HCT116 (cell line): ENCODE data around the gene CYSTM1. TPM values are rescaled to one million over a fixed set of nuclear protein-coding genes. Genes with fewer than 3 reads are reported as not detected.

ENCODE experiments used
- ATAC-seq: fragments of 200-7000 bp; cut with Tn5 transposase; 2 replicates; pipeline ENCODE4 v1.9.1; 2020; ENCODE audit warnings: mild to moderate bottlenecking, moderate library complexity
- BruUV-seq: library from RNA; stranded (reverse); fragments of 400-500 nt; replicated peaks from 2 replicates; lab custom pipeline; 2021; lab: Mats Ljungman, UMichigan
- CTCF ChIA-PET: fragments of 300-600 bp; sonication (Branson Sonifier 250); formaldehyde crosslinking; loops from one replicate; lab custom pipeline; 2021; ENCODE audit warnings: antibody characterized with exemption; lab: Charles Lee
- POLR2A ChIA-PET: fragments of 300-600, 350-600 bp; sonication (Branson Sonifier 250); formaldehyde crosslinking; loops from one replicate; lab custom pipeline; 2021; ENCODE audit warnings: antibody characterized with exemption; lab: Charles Lee
- RAD21 ChIA-PET, 2 experiments: fragments of 300-600 bp; sonication (Branson Sonifier 250); formaldehyde crosslinking; loops; one replicate each; lab custom pipeline; 2023; ENCODE audit warnings: low total read pairs in 2 of 2; ENCODE audit not compliant: uncharacterized antibody in 2 of 2, unreplicated experiment in 2 of 2, low non-redundant PET in 1 of 2; lab: Charles Lee
- DNase-seq: peaks from one replicate; pipeline ENCODE4 v3.0.0-alpha.2; 2010; ENCODE audit warnings: low read depth, low spot score
- H2AFZ ChIP-seq: fragments of 200-600 bp; shearing (Covaris generic), sonication (generic); 2 replicates; pipeline ENCODE4 v1.6.1; 2017; ENCODE audit warnings: low read depth, mixed run types, mixed read lengths, antibody characterized with exemption, low read length; ENCODE audit not compliant: poor library complexity, severe bottlenecking
- H3K27ac ChIP-seq: 2 replicates; pipeline ENCODE4 v1.5.1; 2012; ENCODE audit warnings: low read depth, low read length
- H3K27me3 ChIP-seq: fragments of 200-600 bp; sonication (generic); 2 replicates; pipeline ENCODE4 v1.6.1; 2016; ENCODE audit warnings: mixed run types, low read length, mixed read lengths; ENCODE audit not compliant: insufficient read depth
- H3K36me3 ChIP-seq, 2 experiments: fragments of 200-500 bp in 1 of 2; fragments of 200-600 bp in 1 of 2; sonication (Bioruptor generic) in 1 of 2; sonication (generic) in 1 of 2; 2 replicates each; pipeline versions ENCODE4 v1.5.1 to v1.6.1; 2014 to 2016; ENCODE audit warnings: low read length in 2 of 2, inconsistent platforms in 1 of 2, mixed read lengths in 1 of 2, mixed run types in 1 of 2; ENCODE audit not compliant: insufficient read depth in 2 of 2, control insufficient read depth in 1 of 2
- H3K4me1 ChIP-seq, 2 experiments: fragments of 200-600 bp in 1 of 2; sonication (generic) in 1 of 2; 2 replicates each; pipeline versions ENCODE4 v1.5.1 to v1.6.1; 2012 to 2017; ENCODE audit warnings: low read length in 2 of 2, inconsistent platforms in 1 of 2, mild to moderate bottlenecking in 1 of 2, mixed read lengths in 1 of 2, mixed run types in 1 of 2, moderate library complexity in 1 of 2; ENCODE audit not compliant: insufficient read depth in 2 of 2, control insufficient read depth in 1 of 2
- H3K4me2 ChIP-seq: fragments of 200-600 bp; sonication (generic); 2 replicates; pipeline ENCODE4 v1.6.1; 2017; ENCODE audit warnings: mixed run types, low read length, mixed read lengths
- H3K4me3 ChIP-seq, 2 experiments: fragments of 200-600 bp in 1 of 2; sonication (generic) in 1 of 2; replicated peaks in 1 of 2; 2 replicates each; pipeline ENCODE4 v1.5.1; 2011 to 2016; ENCODE audit warnings: low read length in 2 of 2, control low read depth in 1 of 2, low read depth in 1 of 2, mild to moderate bottlenecking in 1 of 2, mixed read lengths in 1 of 2, mixed run types in 1 of 2
- H3K79me2 ChIP-seq: fragments of 200-600 bp; sonication (generic); 2 replicates; pipeline ENCODE4 v1.6.1; 2017; ENCODE audit warnings: mild to moderate bottlenecking, mixed run types, low read length, moderate library complexity, mixed read lengths; ENCODE audit not compliant: insufficient read depth
- H3K9ac ChIP-seq: fragments of 200-600 bp; sonication (generic); 2 replicates; pipeline ENCODE4 v1.6.1; 2016; ENCODE audit warnings: low read length, mixed read lengths
- H3K9me2 ChIP-seq: fragments of 200-600 bp; sonication (generic), shearing (Covaris generic); 2 replicates; pipeline ENCODE4 v1.6.1; 2017; ENCODE audit warnings: mixed run types, mild to moderate bottlenecking, moderate library complexity; ENCODE audit not compliant: insufficient read depth
- H3K9me3 ChIP-seq, 2 experiments: fragments of 200-500 bp in 1 of 2; fragments of 200-600 bp in 1 of 2; sonication (Bioruptor generic) in 1 of 2; sonication (generic) in 1 of 2; 2 replicates each; pipeline ENCODE4 v1.6.1; 2014 to 2017; ENCODE audit warnings: low read length in 2 of 2, mixed read lengths in 2 of 2, inconsistent platforms in 1 of 2, low read depth in 1 of 2, mild to moderate bottlenecking in 1 of 2, mixed run types in 1 of 2, moderate library complexity in 1 of 2; ENCODE audit not compliant: control insufficient read depth in 1 of 2, insufficient read depth in 1 of 2
- H4K20me1 ChIP-seq: fragments of 200-600 bp; sonication (generic), shearing (Covaris generic); 2 replicates; pipeline ENCODE4 v1.6.1; 2017; ENCODE audit warnings: mixed run types, mild to moderate bottlenecking, moderate library complexity; ENCODE audit not compliant: insufficient read depth
- CBX3 ChIP-seq: IDR thresholded peaks from 2 replicates; pipeline ENCODE4 v1.6.1; 2012; ENCODE audit warnings: low read depth
- CEBPB ChIP-seq: IDR thresholded peaks from 2 replicates; pipeline ENCODE4 v1.6.1; 2012; ENCODE audit warnings: low read depth
- ELF1 ChIP-seq: IDR thresholded peaks from 2 replicates; pipeline ENCODE4 v1.6.1; 2012; ENCODE audit warnings: low read depth, borderline replicate concordance
- EZH2 ChIP-seq: fragments of 200-600 bp; sonication (generic); IDR thresholded peaks from 2 replicates; pipeline ENCODE4 v1.6.1; 2017; ENCODE audit warnings: antibody characterized with exemption, mixed run types
- EZH2phosphoT487 ChIP-seq: fragments of 200-600 bp; IDR thresholded peaks from 2 replicates; pipeline ENCODE4 v1.6.1; 2018; ENCODE audit warnings: antibody characterized with exemption, borderline replicate concordance
- FOSL1 ChIP-seq: IDR thresholded peaks from 2 replicates; pipeline ENCODE4 v1.6.1; 2012; ENCODE audit warnings: low read depth
- JUND ChIP-seq: IDR thresholded peaks from 2 replicates; pipeline ENCODE4 v1.6.1; 2012
- POLR2A ChIP-seq: IDR thresholded peaks from 2 replicates; pipeline ENCODE4 v1.7.0; 2011; ENCODE audit warnings: borderline replicate concordance; ENCODE audit not compliant: insufficient read depth, insufficient read length; ENCODE audit errors: extremely low read depth
- SP1 ChIP-seq: IDR thresholded peaks from 2 replicates; pipeline ENCODE4 v1.6.1; 2012; ENCODE audit warnings: low read depth
- SRF ChIP-seq: IDR thresholded peaks from 2 replicates; pipeline ENCODE4 v1.6.1; 2012; ENCODE audit warnings: low read depth
- YY1 ChIP-seq: IDR thresholded peaks from 2 replicates; pipeline ENCODE4 v1.6.1; 2011; ENCODE audit warnings: low read length, low read depth, moderate library complexity, mild to moderate bottlenecking; ENCODE audit not compliant: insufficient replicate concordance; ENCODE audit errors: extremely low read depth
- ZBTB33 ChIP-seq: IDR thresholded peaks from 2 replicates; pipeline ENCODE4 v1.6.1; 2011; ENCODE audit warnings: mild to moderate bottlenecking, low read length, moderate library complexity; ENCODE audit not compliant: insufficient replicate concordance; ENCODE audit errors: extremely low read depth
- ZFX ChIP-seq: fragments of 450-650 bp; IDR thresholded peaks from 2 replicates; pipeline ENCODE4 v1.6.1; 2017
- ZNF274 ChIP-seq: fragments of 200-500 bp; sonication (Bioruptor generic); IDR thresholded peaks from 2 replicates; pipeline ENCODE4 v1.6.1; 2014; ENCODE audit warnings: mild to moderate bottlenecking, low read depth, low read length, inconsistent platforms
- intact Hi-C: fragments of 100-400 bp; cut with micrococcal nuclease; formaldehyde crosslinking; loops from 2 replicates; pipeline ENCODE4 v1.10.0; 2022
- total RNA-seq: library from RNA; stranded (reverse); gene quantifications from one replicate; pipeline ENCODE4 v1.2.1, GENCODE V29; 2021; ENCODE audit not compliant: unreplicated experiment
- TF ChIP-seq, protein P1 (sequence below): IDR thresholded peaks from 2 replicates; pipeline ENCODE4 v1.6.1; 2012
- TF ChIP-seq, protein P2 (sequence below), 3 experiments: fragments of 200-600 bp in 1 of 3; sonication (generic) in 1 of 3; IDR thresholded peaks in 2 of 3; conservative IDR thresholded peaks in 1 of 3; 2 replicates each; pipeline ENCODE4 v1.5.1; 2012 to 2017; ENCODE audit warnings: low read depth in 2 of 3, low read length in 2 of 3, antibody characterized with exemption in 1 of 3, borderline replicate concordance in 1 of 3, control low read depth in 1 of 3, mild to moderate bottlenecking in 1 of 3, mixed read lengths in 1 of 3, mixed run types in 1 of 3, moderate library complexity in 1 of 3; ENCODE audit not compliant: insufficient read depth in 1 of 3
- TF ChIP-seq, protein P3 (sequence below): IDR thresholded peaks from 2 replicates; pipeline ENCODE4 v1.6.1; 2012; ENCODE audit warnings: low read depth

The CYSTM1 gene
- total RNA-seq, 1 experiment from 2014 or later: 56.0 TPM

DNA sequence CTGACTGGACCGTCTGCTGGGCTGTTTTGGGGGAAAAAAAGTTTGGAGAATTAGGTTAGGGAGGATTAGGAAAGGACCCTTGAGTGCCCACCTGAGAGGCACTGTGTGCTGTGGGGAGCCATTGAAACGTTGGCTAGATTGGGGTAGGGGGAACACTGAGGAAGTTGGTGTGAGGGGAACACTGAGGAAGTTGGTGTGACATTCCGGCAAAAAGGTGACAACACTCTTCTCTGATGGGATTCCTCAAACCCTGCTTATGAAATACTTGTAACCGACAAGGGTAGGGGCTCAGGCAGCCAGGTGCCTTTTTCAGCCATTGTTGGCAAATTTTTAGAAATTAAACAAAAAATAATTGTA is 1.0 kb downstream of the CYSTM1 start:
- no peak for ATAC-seq
- intact Hi-C loops: loop anchor here (5.0 kb wide), 1 partner anchor 1441 kb away; the partner anchor contains the start of gene DIAPH1
- Histone ChIP-seq H3K27me3 (no peaks in the 10 kb centered on the region), H3K27ac (peak overlapping the region; percentile 93), H3K4me3 (peak overlapping the region; percentile 88 to 95), H3K79me2 (peaks cover 39% of the 10 kb centered on the region), H2AFZ (no peak overlapping the region), H4K20me1 (no peaks in the 10 kb centered on the region), H3K36me3 (no peaks in the 10 kb centered on the region), H3K9ac (peak overlapping the region; percentile 94), H3K4me2 (peak overlapping the region; percentile 95), H3K9me3 (no peaks in the 10 kb centered on the region), H3K4me1 (peaks cover 15 to 37% of the 10 kb centered on the region in 2 experiments)
- no TSS peak for BruUV-seq
- CTCF ChIA-PET: no interaction called here
- RAD21 ChIA-PET: no interaction called here
- DNase-seq: no peak
- TF ChIP-seq EZH2phosphoT487 (no peak), SP1 (no peak), JUND (no peak), ELF1 (no peak), EZH2 (no peak), POLR2A (no peak), ZNF274 (no peak), CEBPB (no peak), CBX3 (no peak), ZBTB33 (no peak), ZFX (no peak), FOSL1 (no peak), YY1 (no peak), SRF (no peak)
- TF ChIP-seq, protein P1, sequence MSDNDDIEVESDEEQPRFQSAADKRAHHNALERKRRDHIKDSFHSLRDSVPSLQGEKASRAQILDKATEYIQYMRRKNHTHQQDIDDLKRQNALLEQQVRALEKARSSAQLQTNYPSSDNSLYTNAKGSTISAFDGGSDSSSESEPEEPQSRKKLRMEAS: no peak
- TF ChIP-seq, protein P2, sequence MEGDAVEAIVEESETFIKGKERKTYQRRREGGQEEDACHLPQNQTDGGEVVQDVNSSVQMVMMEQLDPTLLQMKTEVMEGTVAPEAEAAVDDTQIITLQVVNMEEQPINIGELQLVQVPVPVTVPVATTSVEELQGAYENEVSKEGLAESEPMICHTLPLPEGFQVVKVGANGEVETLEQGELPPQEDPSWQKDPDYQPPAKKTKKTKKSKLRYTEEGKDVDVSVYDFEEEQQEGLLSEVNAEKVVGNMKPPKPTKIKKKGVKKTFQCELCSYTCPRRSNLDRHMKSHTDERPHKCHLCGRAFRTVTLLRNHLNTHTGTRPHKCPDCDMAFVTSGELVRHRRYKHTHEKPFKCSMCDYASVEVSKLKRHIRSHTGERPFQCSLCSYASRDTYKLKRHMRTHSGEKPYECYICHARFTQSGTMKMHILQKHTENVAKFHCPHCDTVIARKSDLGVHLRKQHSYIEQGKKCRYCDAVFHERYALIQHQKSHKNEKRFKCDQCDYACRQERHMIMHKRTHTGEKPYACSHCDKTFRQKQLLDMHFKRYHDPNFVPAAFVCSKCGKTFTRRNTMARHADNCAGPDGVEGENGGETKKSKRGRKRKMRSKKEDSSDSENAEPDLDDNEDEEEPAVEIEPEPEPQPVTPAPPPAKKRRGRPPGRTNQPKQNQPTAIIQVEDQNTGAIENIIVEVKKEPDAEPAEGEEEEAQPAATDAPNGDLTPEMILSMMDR (IDR thresholded peaks at IDR 0.05 in 2 of 3, conservative IDR thresholded peaks at IDR 0.05 in 1 of 3; ENCODE audit: borderline replicate concordance in 1 of 3, insufficient read depth in 1 of 3, low read depth in 2 of 3, low read length in 2 of 3): no peak
- TF ChIP-seq, protein P3, sequence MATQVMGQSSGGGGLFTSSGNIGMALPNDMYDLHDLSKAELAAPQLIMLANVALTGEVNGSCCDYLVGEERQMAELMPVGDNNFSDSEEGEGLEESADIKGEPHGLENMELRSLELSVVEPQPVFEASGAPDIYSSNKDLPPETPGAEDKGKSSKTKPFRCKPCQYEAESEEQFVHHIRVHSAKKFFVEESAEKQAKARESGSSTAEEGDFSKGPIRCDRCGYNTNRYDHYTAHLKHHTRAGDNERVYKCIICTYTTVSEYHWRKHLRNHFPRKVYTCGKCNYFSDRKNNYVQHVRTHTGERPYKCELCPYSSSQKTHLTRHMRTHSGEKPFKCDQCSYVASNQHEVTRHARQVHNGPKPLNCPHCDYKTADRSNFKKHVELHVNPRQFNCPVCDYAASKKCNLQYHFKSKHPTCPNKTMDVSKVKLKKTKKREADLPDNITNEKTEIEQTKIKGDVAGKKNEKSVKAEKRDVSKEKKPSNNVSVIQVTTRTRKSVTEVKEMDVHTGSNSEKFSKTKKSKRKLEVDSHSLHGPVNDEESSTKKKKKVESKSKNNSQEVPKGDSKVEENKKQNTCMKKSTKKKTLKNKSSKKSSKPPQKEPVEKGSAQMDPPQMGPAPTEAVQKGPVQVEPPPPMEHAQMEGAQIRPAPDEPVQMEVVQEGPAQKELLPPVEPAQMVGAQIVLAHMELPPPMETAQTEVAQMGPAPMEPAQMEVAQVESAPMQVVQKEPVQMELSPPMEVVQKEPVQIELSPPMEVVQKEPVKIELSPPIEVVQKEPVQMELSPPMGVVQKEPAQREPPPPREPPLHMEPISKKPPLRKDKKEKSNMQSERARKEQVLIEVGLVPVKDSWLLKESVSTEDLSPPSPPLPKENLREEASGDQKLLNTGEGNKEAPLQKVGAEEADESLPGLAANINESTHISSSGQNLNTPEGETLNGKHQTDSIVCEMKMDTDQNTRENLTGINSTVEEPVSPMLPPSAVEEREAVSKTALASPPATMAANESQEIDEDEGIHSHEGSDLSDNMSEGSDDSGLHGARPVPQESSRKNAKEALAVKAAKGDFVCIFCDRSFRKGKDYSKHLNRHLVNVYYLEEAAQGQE: no peak
- TF ChIP-seq, all 23 proteins: peak for 0
- POLR2A ChIA-PET: no interaction called here
- H3K9me2 ChIP-seq: no peaks in the 10 kb centered on the region
